ENCODE data around the gene CALM1.

GRCh38 chr14:90388982-90389381, 7.8 kb upstream of the CALM1 start:
- TF ChIP-seq, protein P1, sequence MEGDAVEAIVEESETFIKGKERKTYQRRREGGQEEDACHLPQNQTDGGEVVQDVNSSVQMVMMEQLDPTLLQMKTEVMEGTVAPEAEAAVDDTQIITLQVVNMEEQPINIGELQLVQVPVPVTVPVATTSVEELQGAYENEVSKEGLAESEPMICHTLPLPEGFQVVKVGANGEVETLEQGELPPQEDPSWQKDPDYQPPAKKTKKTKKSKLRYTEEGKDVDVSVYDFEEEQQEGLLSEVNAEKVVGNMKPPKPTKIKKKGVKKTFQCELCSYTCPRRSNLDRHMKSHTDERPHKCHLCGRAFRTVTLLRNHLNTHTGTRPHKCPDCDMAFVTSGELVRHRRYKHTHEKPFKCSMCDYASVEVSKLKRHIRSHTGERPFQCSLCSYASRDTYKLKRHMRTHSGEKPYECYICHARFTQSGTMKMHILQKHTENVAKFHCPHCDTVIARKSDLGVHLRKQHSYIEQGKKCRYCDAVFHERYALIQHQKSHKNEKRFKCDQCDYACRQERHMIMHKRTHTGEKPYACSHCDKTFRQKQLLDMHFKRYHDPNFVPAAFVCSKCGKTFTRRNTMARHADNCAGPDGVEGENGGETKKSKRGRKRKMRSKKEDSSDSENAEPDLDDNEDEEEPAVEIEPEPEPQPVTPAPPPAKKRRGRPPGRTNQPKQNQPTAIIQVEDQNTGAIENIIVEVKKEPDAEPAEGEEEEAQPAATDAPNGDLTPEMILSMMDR (conservative IDR thresholded peaks at IDR 0.05; ENCODE audit: low read depth, low read length), result no peak
- TF ChIP-seq EZH2 (IDR thresholded peaks at IDR 0.05; ENCODE audit: borderline replicate concordance, low read depth, low read length, poor library complexity, severe bottlenecking), result no peak

All from A673 (cell line).